ENCODE data around the gene IFNL2. TPM values are rescaled to one million over a fixed set of nuclear protein-coding genes. Genes with fewer than 3 reads are reported as not detected.

IFNL2 gene
- total and polyA plus RNA-seq, 7 donors, result not detected

GRCh38 chr19:39282021-39282420 lies 13.8 kb downstream of the IFNL2 start:
- H3K27me3 ChIP-seq, result peaks cover 0 to 7% (median 0%) of the 10 kb centered on the region in 3 donors
- peaks cover 0 to 17% (median 0%) of the 10 kb centered on the region in 4 donors for H3K9me3 ChIP-seq
- no peak for DNase-seq
- no peaks in the 10 kb centered on the region for H3K36me3 ChIP-seq
- no peak overlapping the region for H3K27ac ChIP-seq
- intact Hi-C loops (cut with DNase I), result no loop called here
- no peak overlapping the region for H3K4me3 ChIP-seq
- TF ChIP-seq POLR2AphosphoS5 (IDR thresholded peaks at IDR 0.05) (no peak), CTCF (IDR thresholded peaks at IDR 0.05) (no peak), EP300 (IDR thresholded peaks at IDR 0.05) (no peak), POLR2A (IDR thresholded peaks at IDR 0.05) (no peak)
- WGBS, 2 donors, result 56 to 66% methylated on average over 1 of the region's 1 CpG
- no peaks in the 10 kb centered on the region for H3K4me1 ChIP-seq

- TF ChIP-seq POLR2A (IDR thresholded peaks at IDR 0.05) (no peak), EP300 (IDR thresholded peaks at IDR 0.05) (no peak), POLR2AphosphoS5 (IDR thresholded peaks at IDR 0.05) (no peak), CTCF (IDR thresholded peaks at IDR 0.05) (no peak)
- H3K9me3 ChIP-seq, result peaks cover 0 to 17% (median 0%) of the 10 kb centered on the region in 4 donors
- no peaks in the 10 kb centered on the region for H3K36me3 ChIP-seq
- WGBS, 2 donors, result 91 to 94% methylated on average over 1 of the region's 1 CpG
- H3K4me3 ChIP-seq, result no peak overlapping the region
- intact Hi-C loops (cut with DNase I), result no loop called here
- no peaks in the 10 kb centered on the region for H3K4me1 ChIP-seq
- H3K27ac ChIP-seq, result no peak overlapping the region
- no peaks in the 10 kb centered on the region for H3K27me3 ChIP-seq
- DNase-seq, result no peak
These were observed 15.8 kb downstream of the IFNL2 start for GRCh38 chr19:39284032-39284431.

- intact Hi-C loops (cut with DNase I), result no loop called here
- Histone ChIP-seq H3K4me3 (no peak overlapping the region), H3K36me3 (no peaks in the 10 kb centered on the region), H3K27ac (no peak overlapping the region), H3K9me3 (no peaks in the 10 kb centered on the region), H3K4me1 (no peaks in the 10 kb centered on the region), H3K27me3 (peaks cover 0 to 21% (median 0%) of the 10 kb centered on the region in 3 donors)
- TF ChIP-seq POLR2A (IDR thresholded peaks at IDR 0.05) (no peak), CTCF (IDR thresholded peaks at IDR 0.05) (no peak), POLR2AphosphoS5 (IDR thresholded peaks at IDR 0.05) (no peak), EP300 (IDR thresholded peaks at IDR 0.05) (no peak)
- 75 to 76% methylated on average over 4 of the region's 4 CpGs for WGBS, 2 donors
- peak; percentile 19 for DNase-seq
These were observed 25.2 kb downstream of the IFNL2 start for GRCh38 chr19:39293394-39293793.

DNA sequence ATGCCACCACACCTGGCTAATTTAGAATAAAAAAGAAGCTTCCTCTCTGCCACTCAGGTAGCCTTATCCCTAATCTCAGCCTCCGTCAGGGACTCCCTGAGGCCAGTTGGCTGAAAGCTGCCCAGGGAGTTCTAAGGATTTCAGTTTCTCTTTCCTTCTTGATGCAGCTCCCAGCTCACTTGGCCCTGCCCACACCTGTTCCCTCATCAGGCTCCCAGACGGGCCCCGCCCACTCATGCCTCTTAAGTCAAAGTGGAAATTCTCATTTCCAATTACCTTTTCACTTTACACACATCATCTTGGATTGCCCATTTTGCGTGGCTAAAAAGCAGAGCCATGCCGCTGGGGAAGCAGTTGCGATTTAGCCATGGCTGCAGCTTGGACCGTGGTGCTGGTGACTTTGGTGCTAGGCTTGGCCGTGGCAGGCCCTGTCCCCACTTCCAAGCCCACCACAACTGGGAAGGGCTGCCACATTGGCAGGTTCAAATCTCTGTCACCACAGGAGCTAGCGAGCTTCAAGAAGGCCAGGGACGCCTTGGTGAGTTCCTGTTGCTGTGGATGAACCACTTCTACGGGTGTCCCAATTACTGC lies 28.0 kb downstream of the IFNL2 start, which contains the start of gene IFNL1:
Gene IFNL1, plus strand, starts transcription at position 353 of the 591 bp plus-strand sequence. Its CDS starts 15 bp downstream, at position 368.
- no peaks in the 10 kb centered on the region for H3K4me1 ChIP-seq
- no peak within 1 kb of the TSS for H3K27ac ChIP-seq
- no peaks in the 10 kb centered on the region for H3K9me3 ChIP-seq
- intact Hi-C loops (cut with DNase I), result no loop called here
- H3K4me3 ChIP-seq, result no peak within 1 kb of the TSS
- TF ChIP-seq CTCF (IDR thresholded peaks at IDR 0.05), result no peak
- TF ChIP-seq POLR2A (IDR thresholded peaks at IDR 0.05), result no peak
- TF ChIP-seq EP300 (IDR thresholded peaks at IDR 0.05), result no peak
- no peak for TF ChIP-seq POLR2AphosphoS5 (IDR thresholded peaks at IDR 0.05)
- H3K27me3 ChIP-seq, result peaks cover 0 to 27% (median 0%) of the 10 kb centered on the region in 3 donors
- DNase-seq, result peak; percentile 39
- WGBS, 2 donors, result 68 to 82% methylated on average over 11 of the region's 11 CpGs
- H3K36me3 ChIP-seq, result no peaks in the 10 kb centered on the region

DNA sequence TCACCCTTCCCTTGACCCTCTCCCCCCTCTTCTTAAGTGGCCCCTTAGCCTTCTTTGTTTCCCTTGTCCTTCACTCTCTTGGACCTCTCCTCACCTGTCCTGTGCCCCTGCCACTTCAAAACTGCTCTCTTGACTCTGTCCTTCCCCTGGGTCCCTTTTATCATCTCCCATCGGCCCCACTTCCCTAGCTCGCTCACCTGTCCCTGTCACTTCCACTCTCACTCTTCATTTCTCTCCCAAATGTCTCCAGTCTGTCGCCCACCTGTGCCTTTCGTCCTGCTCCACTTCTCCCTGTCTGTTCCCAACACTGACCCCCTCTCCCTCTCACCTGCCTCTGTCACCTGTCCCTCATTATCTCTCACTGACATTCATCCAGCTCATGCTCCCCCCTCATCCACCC lies 28.7 kb downstream of the IFNL2 start:
- no peaks in the 10 kb centered on the region for H3K4me1 ChIP-seq
- no peaks in the 10 kb centered on the region for H3K36me3 ChIP-seq
- peak; percentile 5 for DNase-seq
- intact Hi-C loops (cut with DNase I), result no loop called here
- H3K27me3 ChIP-seq, result peaks cover 0 to 28% (median 0%) of the 10 kb centered on the region in 3 donors
- no peak for TF ChIP-seq POLR2A (IDR thresholded peaks at IDR 0.05)
- TF ChIP-seq CTCF (IDR thresholded peaks at IDR 0.05), result no peak
- no peak for TF ChIP-seq POLR2AphosphoS5 (IDR thresholded peaks at IDR 0.05)
- TF ChIP-seq EP300 (IDR thresholded peaks at IDR 0.05), result no peak
- no peak overlapping the region for H3K27ac ChIP-seq
- no peaks in the 10 kb centered on the region for H3K9me3 ChIP-seq
- H3K4me3 ChIP-seq, result no peak overlapping the region
- 89% methylated on average over 4 of the region's 4 CpGs for WGBS, 2 donors
